NCI-H187 treated with DMSO at 0.1 percent for 48 hours (cell line): ENCODE measurements around the gene RAD51B.
"Not testable (repeated sequence)": the region's sequence is repeated elsewhere in the genome, so short reads cannot be mapped to it uniquely, and the experiment has no call there.

Experiments used
- DNase-seq: peaks from one replicate; lab custom pipeline; 2025; lab: John Stamatoyannopoulos, UW

The RAD51B gene

DNA sequence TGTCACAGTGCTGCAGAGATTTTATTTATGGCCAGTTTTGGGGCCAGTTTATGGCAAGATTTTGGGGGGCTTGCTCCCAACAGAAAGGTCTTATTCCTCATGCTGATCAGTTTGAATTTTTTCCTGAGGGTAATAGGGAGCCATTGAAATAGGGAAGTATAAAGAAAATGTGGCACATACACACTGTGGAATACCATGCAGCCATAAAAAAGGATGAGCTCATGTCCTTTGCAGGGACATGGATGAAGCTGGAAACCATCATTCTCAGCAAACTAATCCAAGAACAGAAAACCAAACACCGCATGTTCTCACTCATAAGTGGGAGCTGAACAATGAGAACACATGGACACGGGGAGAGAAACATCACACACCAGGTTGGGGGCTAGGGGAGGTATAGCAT, 483.4 kb downstream of the RAD51B start:
- not testable (repeated sequence) for DNase-seq

DNA sequence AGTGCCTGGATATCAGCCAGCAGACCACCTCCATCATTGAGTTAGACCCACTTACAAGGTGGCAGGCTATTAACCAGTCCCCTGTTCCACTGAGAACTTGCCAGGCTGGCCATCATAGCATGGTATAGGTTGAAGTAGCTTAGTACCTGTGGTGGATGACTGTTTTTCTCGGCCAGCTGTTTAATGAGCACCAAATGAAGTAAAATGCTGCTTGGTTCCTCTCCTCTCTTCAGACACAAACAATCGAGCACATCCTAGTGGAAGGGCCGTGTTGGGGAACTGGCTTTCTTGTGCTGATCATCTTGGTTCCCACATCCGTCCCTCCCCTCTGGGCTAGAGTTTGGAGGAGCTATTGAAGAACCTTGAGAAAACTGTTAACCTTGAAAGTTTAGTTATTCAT, 486.2 kb downstream of the RAD51B start:
- DNase-seq, result no peak

DNA sequence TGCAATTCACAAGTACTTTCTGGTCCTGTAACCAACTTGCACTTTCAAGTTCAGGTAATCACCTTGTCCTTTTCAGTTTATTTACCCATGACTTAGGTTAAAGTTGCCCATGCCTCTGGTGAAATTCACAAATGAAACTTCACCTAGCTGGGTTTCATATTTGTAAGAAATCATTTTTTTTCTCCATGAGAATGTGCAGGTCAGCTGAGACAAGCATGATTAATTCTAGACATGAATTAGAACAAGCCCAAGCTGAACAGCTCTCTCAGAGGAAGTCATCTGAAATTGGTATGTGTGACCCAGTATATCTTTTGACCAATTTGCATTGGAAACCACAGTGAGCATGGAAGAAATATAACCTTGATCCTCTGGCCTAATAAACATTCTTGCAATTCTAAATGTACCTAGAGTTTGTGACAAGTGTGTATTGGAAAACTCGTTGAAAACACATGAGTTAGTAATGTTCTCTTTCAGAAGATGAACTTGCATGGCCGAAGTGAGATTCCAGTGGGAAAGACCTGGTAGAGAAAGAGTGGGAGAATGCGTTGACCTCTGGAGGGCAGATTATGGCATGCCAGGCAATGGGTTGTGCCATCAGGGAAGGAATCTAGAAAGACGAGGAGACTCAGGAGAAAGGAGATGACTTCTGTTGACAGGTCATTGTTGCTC, 486.8 kb downstream of the RAD51B start:
- no peak for DNase-seq

DNA sequence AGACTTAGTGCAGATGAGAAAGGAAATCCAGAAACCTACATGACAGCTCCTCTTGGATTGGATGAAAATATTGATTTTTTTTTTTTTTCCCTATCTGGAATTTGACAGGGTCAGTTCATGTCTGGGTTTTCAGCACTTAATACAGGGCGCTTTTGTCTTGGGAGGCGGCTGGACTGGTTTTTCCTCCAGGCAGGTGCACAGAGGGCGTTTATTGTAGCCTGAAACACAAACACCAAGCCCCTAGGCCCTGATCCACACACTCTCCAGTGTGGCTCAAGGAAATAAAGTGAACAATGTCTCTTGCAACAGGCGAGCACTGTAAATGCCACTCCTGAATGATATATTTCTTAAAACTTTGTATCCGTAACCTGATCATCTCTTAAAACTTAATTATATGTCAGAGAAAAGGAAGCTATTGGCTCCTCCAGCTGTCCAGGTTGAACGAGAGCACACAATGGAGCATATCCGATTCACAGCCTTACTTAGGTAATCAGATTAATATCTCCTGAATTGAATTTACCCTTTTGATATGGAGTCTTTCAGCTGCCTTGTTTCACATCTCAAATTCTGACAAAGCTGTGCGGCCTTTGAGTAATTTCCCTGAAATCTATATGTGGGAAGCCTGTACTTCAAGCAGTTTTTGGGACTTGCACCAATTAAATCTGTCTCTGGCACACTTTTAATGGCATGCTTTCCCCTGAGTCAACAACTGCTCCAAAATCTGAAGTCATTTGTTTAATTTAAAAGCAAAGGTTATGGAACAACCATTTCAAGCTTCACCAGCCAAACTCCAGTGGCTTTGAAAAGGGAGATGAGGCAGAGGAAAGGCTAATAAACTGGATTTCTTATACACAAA, 487.6 kb downstream of the RAD51B start:
- DNase-seq, result peak; percentile 82

DNA sequence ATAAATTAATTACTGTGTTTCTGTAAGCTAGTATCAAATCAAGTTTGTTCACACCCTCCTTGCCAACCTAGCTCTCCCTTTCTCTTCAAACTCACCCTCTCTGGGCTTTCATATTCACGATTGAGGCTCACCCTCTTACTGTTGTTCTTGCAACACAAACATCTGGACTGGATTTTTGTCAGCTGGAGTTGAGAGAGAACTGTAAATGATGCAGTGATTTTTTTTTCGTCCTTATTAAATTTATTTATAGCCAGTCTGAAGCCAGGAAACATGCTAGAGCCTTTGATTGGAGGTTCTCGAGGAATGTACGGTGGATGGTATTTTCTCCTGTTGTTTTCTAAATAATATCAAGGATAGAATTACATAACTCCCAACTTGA, 488.2 kb downstream of the RAD51B start:
- no peak for DNase-seq

DNA sequence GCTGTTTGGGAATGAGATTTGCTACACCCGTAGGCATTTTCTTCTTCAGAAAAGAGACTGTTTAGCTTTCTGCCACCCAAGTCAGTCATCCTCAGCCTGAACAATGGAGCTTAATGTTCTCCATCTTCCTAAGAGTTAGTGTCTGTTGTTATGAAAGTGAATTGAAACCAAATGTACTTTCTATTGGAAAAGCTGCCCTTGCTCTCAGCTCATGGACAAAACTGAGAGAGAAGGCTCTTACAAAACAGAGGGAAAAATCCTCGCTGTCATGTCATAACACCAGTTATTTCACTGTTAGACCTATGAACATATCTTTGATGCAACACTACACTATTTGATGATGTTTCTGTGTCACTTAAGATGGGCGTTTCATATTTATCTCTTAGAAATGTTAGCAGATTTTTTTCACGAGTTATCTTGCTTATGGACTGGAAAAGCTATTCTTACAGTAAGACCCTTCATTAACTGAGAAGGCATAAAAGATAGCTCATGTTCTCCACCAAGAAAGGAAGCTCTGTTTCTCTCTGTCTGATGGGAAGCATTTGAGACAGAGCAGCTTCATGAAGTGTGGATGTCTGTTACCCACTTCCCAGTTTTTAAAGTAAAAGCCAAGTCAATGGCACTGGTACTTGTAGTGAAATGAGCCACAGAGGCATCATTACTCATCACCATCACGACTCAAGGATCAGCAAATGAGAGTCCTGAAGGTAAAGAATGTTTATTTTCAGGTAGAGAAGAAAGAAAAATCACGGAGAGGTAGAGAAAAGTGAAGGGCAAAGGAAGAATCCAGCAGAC, 489.3 kb downstream of the RAD51B start:
- DNase-seq, result no peak

DNA sequence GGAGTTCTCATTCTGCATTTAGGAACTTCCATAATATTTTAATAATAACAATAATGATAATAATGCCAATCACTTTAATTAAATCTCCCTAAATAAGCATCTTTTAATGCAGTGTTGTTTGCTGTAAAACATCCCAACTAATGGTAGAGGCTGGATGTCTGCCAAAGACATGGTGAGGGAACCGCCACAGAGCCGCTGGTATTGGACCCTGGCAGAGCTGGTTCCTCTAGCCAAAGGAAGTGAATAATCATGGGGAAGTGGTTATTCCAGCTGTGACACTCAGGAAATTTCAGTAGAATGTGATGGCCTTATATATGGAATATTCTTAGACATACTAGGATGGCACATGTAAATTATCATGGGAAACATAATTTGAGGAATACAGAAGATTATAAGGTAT, 490.0 kb downstream of the RAD51B start:
- no peak for DNase-seq

DNA sequence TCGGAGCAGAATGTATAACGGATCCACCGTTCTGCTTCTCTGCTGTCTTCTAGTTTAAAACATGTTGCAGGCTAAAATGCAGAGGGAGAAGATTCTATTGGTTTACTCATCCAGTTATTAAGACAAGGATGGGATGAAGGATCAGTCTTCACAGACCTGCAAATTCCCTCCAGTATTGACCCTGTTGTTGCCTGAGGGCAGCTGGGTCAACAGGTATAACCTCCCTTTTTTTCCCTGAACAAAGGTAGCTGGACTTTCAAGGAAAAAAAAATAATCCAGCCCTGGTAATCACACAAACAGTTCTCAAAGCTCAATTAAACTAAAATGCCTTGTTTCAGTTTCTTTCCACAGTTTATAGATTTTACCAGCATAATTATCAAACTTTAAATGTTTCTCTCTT, 492.7 kb downstream of the RAD51B start:
- no peak for DNase-seq

DNA sequence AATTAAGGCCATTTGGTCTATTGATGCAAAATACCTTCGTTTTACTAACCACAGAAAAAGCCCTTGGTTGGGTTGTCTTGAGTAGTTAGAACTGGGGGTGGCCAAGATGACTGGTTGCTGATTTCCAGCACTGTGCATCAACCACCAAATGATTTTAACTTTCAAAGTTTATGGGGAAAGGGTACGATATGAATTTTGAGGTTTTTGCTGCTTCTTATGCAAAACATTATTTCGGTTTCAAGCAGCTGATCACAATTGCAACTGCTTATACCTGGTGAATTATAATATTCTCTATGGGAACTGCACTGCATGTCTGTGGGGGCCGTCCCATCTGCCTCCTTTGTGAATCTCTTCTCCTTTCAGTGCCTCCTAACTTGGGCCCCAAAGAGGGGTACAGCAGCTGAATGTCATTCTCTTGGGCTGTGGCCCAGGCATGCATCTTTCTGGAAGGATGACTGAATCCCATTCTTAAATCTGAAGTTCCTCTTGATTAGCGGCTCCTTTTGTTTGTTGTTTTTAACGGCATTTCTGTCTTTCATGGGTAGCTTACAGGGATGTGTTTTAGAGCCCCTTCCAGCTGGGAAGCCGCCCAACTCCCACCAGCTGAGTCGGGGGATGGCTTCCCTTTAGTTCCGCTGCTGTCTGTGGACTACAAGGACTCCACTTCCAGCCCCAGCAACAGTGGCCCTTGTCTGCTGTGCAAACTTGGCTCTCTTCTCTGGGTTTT, 493.5 kb downstream of the RAD51B start:
- no peak for DNase-seq

DNA sequence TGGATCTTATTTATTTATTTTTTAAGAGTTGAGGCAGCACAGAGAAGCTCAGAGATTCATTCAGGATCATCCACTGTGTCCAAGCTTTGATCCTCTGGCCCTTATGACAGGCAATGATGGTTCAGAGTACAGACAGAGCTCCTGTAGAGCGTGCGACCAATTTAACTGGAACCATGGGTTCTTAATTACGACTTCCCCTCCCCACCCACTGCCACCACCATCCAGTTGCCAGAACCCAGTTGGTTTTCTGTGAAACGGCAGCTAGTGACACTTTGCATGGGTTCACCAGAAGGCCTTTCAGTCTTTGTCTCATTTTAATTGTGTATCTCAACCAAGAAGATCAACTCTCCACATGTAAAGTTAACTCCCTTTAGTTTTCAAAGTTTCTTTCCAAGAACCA, 495.1 kb downstream of the RAD51B start:
- no peak for DNase-seq

DNA sequence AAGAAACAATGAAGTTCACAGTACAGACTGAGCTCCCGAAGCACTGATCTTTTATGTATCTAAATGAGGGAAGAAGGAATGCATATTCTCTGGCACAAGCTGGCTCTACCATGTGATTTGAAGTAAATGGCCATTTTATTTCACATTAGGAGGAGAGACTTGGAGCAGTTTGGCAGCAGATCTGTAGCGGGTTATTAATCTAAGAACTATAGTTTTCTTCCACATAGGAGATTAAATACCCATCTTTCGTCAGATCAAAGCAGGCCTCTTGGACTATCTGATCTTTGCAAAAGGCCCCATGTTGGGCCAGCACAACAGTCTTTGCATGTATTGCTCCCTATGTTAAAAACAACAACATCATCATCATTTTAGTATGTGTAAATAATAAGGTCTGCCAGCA, 495.5 kb downstream of the RAD51B start:
- no peak for DNase-seq

DNA sequence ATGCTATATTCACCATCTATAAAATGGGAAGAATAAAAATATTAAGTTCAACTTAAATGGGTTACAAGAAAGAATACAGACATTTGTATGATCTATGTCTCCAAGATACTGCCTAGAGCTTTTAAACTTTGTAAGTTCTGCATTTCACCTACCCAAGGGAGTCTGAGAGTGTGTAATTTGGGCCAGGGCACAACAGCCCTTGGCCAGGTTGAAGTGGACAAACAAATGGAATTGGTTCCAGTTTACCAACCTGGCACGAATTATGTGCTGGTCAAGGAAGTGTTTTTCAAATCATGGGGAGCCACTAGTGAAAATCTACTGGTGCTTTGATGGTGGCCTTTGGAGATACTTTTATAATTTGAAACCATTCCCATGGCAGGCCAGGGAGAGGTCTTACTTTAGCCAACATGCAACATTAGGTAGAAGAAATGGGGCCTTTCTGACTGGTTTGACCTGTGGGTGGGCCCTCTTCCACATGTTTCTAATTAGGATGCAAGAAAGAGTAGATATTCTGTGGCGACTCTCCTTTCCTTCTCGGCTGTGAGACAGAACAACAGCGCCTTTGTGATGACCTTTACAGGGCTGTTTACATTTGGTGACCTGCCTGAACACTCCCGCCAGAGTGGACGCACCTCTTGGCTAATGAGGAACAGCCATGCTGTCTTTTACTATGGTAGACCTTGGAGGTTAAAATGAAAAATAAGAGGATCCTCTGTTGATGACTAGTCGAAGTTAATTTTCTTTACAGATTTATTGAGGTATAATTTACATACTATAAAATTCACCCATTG, 496.7 kb downstream of the RAD51B start:
- DNase-seq, result no peak

DNA sequence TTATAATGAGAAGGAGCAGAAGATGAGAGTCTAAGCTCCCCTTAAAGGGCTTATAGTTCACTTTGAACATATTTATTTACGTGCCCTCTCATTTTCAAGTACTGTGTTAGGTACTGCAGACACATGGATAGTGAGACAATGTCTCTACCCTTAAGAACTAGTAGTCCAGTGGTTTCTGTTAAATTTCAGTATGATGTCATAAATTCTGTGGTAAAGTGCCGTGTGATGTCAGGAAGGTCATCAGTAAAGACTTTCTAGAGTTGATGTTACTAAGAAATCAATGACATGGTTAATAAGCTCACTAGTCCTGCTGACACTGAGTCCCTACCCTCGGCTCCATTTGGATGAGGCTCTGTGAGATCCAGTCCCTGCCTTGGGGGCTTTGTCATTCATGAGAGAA, 497.7 kb downstream of the RAD51B start:
- no peak for DNase-seq

DNA sequence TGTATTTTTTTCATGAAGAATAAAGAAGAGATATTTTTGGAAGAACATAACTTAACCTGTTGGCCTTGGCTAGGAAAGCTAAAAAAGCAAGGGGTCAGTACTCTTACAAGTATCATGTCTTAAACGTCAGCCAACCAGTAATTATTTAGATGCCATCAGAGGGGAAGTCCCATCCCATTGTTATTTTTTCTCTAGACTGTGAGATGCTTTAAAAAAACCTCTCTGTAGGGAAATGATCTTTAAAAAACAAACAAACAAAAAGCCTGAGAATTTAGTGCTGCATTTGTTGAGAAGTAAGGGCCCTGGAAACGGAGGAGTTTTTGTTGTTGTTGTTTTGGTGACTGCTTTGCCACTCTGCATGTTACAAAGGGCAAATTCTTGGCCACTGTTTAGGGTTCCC, 499.2 kb downstream of the RAD51B start:
- no peak for DNase-seq

DNA sequence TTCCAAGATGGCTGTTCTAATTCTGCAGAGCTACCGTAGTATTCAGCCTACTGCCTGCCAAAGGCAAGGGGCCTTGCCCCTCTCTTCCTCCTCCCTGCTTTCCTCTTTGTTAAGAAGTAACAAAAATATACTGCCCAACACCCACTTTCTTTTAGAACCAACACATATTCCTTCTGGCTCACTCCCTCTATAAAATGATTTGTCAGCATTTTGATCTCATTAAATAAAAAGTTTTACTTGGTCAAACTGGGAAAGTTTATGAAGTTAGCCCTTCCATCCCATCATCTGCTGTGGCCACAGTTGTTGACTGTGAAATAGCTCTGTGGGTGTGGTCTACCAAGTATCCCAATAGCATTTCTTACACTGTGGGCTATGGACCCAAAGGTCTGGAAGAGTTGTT, 500.9 kb downstream of the RAD51B start:
- DNase-seq, result no peak

DNA sequence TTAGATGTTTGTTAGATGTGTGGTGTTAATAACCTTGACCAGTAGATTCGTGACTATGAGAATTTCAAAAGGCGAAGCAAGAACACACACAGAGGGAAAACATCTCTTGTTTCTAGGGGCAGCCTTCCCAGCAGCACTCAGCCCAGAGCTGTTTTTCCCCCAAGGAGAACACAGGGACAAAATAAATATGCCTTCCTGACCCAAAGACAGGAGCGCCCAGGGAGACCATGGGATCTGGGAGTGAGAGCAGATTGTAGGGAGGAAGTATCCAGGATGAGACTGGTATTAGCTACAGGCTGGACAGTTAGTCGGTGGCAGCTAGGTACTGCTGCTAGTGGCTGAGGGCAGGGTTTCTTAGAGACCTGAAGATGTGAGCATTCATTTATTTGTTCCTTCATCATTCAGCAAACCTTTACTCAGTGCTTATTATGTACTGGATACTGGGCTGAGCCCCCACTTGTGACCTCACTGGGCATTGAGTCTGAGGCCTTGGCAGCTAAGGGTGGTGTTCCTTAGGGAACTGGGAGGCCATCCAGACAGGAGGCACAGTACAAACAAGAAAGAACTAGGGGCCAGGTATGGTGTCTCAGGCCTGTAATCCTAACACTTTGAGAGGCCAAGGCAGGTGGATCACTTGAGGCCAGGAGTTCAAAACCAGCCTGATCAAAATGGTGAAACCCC, 503.5 kb downstream of the RAD51B start:
- DNase-seq, result no peak

DNA sequence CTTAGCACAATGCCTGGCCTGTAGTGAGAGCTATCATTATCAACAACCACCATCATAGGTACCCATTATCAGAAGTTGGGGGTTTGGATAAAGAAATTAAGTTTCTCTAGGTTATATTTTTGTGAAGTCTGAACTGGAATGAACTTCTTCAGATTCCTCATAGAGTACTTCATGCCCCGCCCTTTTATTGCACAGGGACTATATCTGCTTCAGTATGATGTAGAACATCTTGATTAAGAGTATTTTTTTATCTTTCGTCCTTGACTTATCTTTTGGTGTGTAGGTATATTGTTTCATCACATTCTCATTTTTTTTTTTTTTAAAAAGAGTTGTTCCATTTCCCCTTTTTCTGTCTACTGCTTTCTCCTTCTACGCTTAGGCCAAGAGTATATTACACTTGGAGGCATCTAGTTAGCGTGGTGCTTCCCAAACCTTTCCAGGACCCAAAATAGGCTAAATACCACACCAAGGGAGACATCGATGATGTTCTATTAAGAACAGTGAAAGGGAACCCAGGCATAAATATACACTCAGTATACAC, 505.8 kb downstream of the RAD51B start:
- no peak for DNase-seq

DNA sequence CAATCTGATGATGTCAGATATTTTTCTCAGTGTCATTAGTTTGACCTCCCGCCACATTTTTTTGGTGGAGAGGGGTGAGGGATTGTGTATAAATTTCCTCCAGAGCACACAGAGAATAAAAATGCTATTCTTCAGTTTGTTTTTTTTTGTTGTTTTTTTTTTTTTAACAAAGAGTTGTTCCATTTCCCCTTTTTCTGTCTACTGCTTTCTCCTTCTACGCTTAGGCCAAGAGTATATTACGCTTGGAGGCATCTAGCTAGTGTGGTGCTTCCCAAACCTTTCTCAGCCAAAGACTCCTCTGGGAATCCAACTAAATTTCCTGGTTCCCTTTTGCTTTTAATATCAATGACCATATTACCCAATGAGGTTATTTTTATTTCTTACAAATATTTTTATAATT, 507.7 kb downstream of the RAD51B start:
- DNase-seq, result no peak

DNA sequence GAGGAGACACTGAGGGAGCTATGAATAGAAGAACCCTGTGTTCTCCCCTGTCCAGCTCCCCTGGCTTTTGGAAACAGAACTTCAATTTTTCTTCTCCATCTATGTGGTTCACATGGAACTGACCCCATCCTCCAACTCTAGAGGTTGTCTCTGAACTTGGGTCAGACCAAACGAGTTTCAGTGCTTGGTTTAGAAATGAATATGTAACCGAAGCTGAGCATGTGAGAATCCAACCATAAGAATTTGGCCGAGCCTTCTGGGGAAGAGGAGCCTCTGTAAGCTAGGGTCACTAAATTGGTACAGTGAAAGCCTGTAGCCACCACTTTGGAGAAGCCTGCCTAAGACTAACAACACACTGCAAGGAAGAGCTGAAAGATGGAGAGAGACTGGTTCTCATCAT, 508.9 kb downstream of the RAD51B start:
- no peak for DNase-seq

DNA sequence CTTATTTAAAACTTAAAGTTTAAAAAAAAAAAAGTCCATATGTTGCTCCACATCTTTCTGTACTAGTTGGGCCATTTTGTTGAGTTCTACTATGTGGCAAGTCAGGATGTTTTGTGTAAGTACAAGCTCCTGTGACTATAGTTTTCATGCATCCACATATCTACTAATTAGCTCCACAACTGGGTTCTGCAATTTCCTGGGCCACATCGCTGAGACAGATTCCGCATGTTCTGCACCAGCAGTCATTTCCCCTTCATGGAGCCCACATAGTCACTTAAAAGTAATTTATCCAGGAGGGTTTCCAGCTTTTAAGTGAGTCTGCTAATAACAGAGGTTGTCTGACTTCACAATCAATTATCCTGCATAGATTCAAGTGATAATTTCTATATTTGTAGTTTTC, 511.8 kb downstream of the RAD51B start:
- DNase-seq, result no peak

DNA sequence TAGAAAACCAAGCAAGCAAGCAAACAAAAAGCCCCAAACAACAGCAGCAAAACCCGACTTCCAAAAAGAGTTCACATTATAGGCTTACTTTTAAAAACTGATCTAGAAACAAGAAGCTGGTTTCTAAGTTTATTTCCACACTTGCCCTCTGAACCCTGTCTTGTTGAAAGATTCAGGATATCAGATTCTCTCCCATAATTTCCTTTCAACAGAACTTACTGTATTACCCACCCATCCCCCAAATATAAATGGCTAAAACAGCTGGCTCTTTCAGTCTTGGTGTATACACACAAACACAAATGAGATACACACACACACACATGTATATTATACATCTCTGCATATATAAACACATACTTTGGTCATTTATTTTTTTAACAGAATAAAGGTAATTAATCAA, 512.4 kb downstream of the RAD51B start:
- DNase-seq, result no peak
